Vagina (tissue), 2 donors: ENCODE results near the gene OR52D1. TPM values are rescaled to one million over a fixed set of nuclear protein-coding genes. Genes with fewer than 3 reads are reported as not detected.

ENCODE experiments used
- DNase-seq, 2 donors: peaks; one replicate each; pipeline ENCODE4 v3.0.0-alpha.2; 2017; ENCODE audit errors: extremely low spot score in 2 of 2
- H3K27ac ChIP-seq: fragments of 200-600 bp; sonication (generic); one replicate; pipeline ENCODE4 v1.5.1; 2019
- H3K27me3 ChIP-seq: fragments of 200-600 bp; sonication (generic); one replicate; pipeline ENCODE4 v1.5.1; 2019
- H3K36me3 ChIP-seq, 2 donors: fragments of 200-600 bp; sonication (generic); one replicate each; pipeline ENCODE4 v1.5.1; 2017 to 2019
- H3K4me1 ChIP-seq: fragments of 200-600 bp; sonication (generic); one replicate; pipeline ENCODE4 v1.5.1; 2019
- H3K4me3 ChIP-seq, 2 donors: fragments of 200-600 bp; sonication (generic); 1 replicate in 1 of 2; 2 replicates in 1 of 2; pipeline ENCODE4 v1.5.1; 2016 to 2019
- H3K9me3 ChIP-seq: fragments of 200-600 bp; sonication (generic); one replicate; pipeline ENCODE4 v1.5.1; 2019
- CTCF ChIP-seq, 3 experiments: fragments of 450-650 bp in 2 of 3; fragments of 200-600 bp in 1 of 3; sonication (generic) in 1 of 3; IDR thresholded peaks; one replicate each; pipeline ENCODE4 v1.5.1; 2017 to 2019; ENCODE audit warnings: antibody characterized with exemption in 3 of 3, mild to moderate bottlenecking in 2 of 3, moderate library complexity in 2 of 3
- POLR2A ChIP-seq, 2 donors: fragments of 450-650 bp; IDR thresholded peaks; one replicate each; pipeline ENCODE4 v1.6.1; 2017; ENCODE audit warnings: antibody characterized with exemption in 2 of 2, mild to moderate bottlenecking in 2 of 2, moderate library complexity in 2 of 2
- POLR2AphosphoS5 ChIP-seq, 2 donors: sonication (generic); formaldehyde crosslinking; IDR thresholded peaks; one replicate each; pipeline ENCODE4 v1.9.0; 2017; ENCODE audit warnings: antibody characterized with exemption in 2 of 2, mild to moderate bottlenecking in 2 of 2, low read depth in 1 of 2; ENCODE audit not compliant: insufficient read depth in 1 of 2
- intact Hi-C: fragments of 100-400 bp; cut with DNase I; formaldehyde crosslinking; loops from one replicate; pipeline ENCODE4 v1.15.1; 2023
- total RNA-seq: library from RNA; depleted of rRNA; stranded (reverse); fragments of >200 nt; gene quantifications from one replicate; pipeline ENCODE4 v1.2.3, GENCODE V29; 2016

Gene OR52D1
- total RNA-seq, 1 donor from 2014 or later: not detected

GRCh38 chr11:5508605-5509004 is 20.1 kb downstream of the OR52D1 start:
- intact Hi-C loops: no loop called here
- no peak for DNase-seq
- TF ChIP-seq POLR2AphosphoS5 (IDR thresholded peaks at IDR 0.05; ENCODE audit: insufficient read depth in 1 of 2, low read depth in 1 of 2): no peak
- no peak for TF ChIP-seq POLR2A (IDR thresholded peaks at IDR 0.05)
- no peak for TF ChIP-seq CTCF (IDR thresholded peaks at IDR 0.05)
- no peaks in the 10 kb centered on the region for H3K4me1 ChIP-seq
- H3K36me3 ChIP-seq: no peaks in the 10 kb centered on the region
- H3K9me3 ChIP-seq: no peaks in the 10 kb centered on the region
- H3K27me3 ChIP-seq: no peaks in the 10 kb centered on the region
- H3K27ac ChIP-seq: no peak overlapping the region
- H3K4me3 ChIP-seq: no peak overlapping the region

GRCh38 chr11:5509803-5510202 is 21.3 kb downstream of the OR52D1 start, which contains the start of gene UBQLN3:
TSS of gene UBQLN3 (minus strand) at chr11:5509957. CDS start at chr11:5509558, 399 bp downstream.
- Histone ChIP-seq H3K27me3 (no peaks in the 10 kb centered on the region), H3K27ac (no peak within 1 kb of the TSS), H3K36me3 (no peaks in the 10 kb centered on the region), H3K4me3 (no peak within 1 kb of the TSS), H3K9me3 (no peaks in the 10 kb centered on the region), H3K4me1 (no peaks in the 10 kb centered on the region)
- no peak for DNase-seq
- intact Hi-C loops: no loop called here
- no peak for TF ChIP-seq POLR2AphosphoS5 (IDR thresholded peaks at IDR 0.05; ENCODE audit: insufficient read depth in 1 of 2, low read depth in 1 of 2)
- no peak for TF ChIP-seq POLR2A (IDR thresholded peaks at IDR 0.05)
- no peak for TF ChIP-seq CTCF (IDR thresholded peaks at IDR 0.05)

GRCh38 chr11:5514841-5515240 is 26.4 kb downstream of the OR52D1 start:
- Histone ChIP-seq H3K9me3 (no peaks in the 10 kb centered on the region), H3K36me3 (no peaks in the 10 kb centered on the region), H3K4me1 (no peaks in the 10 kb centered on the region), H3K27ac (no peak overlapping the region), H3K27me3 (no peaks in the 10 kb centered on the region), H3K4me3 (no peak overlapping the region)
- DNase-seq: no peak
- intact Hi-C loops: no loop called here
- TF ChIP-seq POLR2A (IDR thresholded peaks at IDR 0.05) (no peak), CTCF (IDR thresholded peaks at IDR 0.05) (no peak), POLR2AphosphoS5 (IDR thresholded peaks at IDR 0.05; ENCODE audit: insufficient read depth in 1 of 2, low read depth in 1 of 2) (no peak)

GRCh38 chr11:5516599-5516998 is 28.1 kb downstream of the OR52D1 start, which contains the start of gene UBQLNL:
TSS of gene UBQLNL (minus strand) at chr11:5516699. CDS start at chr11:5516441, 258 bp downstream.
- no peaks in the 10 kb centered on the region for H3K4me1 ChIP-seq
- no peak within 1 kb of the TSS for H3K27ac ChIP-seq
- DNase-seq: no peak
- H3K4me3 ChIP-seq: no peak within 1 kb of the TSS
- TF ChIP-seq POLR2AphosphoS5 (IDR thresholded peaks at IDR 0.05; ENCODE audit: insufficient read depth in 1 of 2, low read depth in 1 of 2) (no peak), POLR2A (IDR thresholded peaks at IDR 0.05) (no peak), CTCF (IDR thresholded peaks at IDR 0.05) (no peak)
- no peaks in the 10 kb centered on the region for H3K27me3 ChIP-seq
- no peaks in the 10 kb centered on the region for H3K9me3 ChIP-seq
- intact Hi-C loops: no loop called here
- H3K36me3 ChIP-seq: no peaks in the 10 kb centered on the region

- intact Hi-C loops: no loop called here
- Histone ChIP-seq H3K4me1 (no peaks in the 10 kb centered on the region), H3K27me3 (no peaks in the 10 kb centered on the region), H3K27ac (no peak overlapping the region), H3K36me3 (no peaks in the 10 kb centered on the region), H3K9me3 (no peaks in the 10 kb centered on the region), H3K4me3 (no peak overlapping the region)
- no peak for DNase-seq
- TF ChIP-seq POLR2AphosphoS5 (IDR thresholded peaks at IDR 0.05; ENCODE audit: insufficient read depth in 1 of 2, low read depth in 1 of 2) (no peak), POLR2A (IDR thresholded peaks at IDR 0.05) (no peak), CTCF (IDR thresholded peaks at IDR 0.05) (no peak)
These were observed 33.1 kb downstream of the OR52D1 start for GRCh38 chr11:5521540-5521939.
